HG03571 (cell line): ENCODE measurements around the gene HECW1.
"Not testable (repeated sequence)": the region's sequence is repeated elsewhere in the genome, so short reads cannot be mapped to it uniquely, and the experiment has no call there.

Experiments used
- ATAC-seq: cut with Tn5 transposase; IDR thresholded peaks from one replicate; pipeline ENCODE4 v1.9.1; 2021; ENCODE audit not compliant: unreplicated experiment

The HECW1 gene

DNA sequence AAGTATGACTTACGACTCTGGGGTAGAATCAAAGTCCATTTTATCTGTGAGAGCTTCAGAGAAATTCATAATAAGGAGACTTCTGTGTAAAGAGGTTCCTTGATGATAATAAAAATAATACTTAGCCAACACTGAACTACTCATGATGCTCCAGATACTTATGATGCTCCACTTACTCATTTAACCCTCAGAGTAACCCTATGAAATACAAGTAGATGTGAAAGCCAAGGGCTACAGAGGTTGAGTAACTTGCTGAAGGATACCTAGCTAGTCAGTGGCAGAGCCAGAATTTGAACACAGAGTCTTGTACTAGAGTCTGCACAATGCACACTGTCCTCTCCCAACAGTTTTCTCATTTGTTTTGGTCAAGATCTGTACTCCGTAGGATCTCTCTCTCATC lies 89.5 kb downstream of the HECW1 start:
- ATAC-seq = no peak

DNA sequence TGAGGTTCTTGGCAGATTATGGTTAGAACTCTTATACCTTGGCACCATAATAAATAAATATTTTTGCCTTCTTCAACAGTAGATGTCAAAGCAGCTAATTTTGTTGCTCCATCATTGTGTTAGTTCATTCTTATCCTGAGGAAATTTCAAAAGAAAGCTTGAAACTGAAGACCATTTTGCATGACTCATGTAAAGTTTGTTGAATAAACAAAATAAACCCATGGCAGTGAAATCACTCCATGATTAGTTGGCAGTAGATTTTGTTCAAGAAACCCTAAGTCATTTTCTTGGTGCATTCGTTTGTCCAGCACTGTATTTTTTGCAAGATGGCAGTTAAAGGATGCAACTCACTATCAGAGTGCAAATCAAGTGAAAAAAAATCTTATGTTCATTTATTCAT lies 91.6 kb downstream of the HECW1 start:
- ATAC-seq = no peak

DNA sequence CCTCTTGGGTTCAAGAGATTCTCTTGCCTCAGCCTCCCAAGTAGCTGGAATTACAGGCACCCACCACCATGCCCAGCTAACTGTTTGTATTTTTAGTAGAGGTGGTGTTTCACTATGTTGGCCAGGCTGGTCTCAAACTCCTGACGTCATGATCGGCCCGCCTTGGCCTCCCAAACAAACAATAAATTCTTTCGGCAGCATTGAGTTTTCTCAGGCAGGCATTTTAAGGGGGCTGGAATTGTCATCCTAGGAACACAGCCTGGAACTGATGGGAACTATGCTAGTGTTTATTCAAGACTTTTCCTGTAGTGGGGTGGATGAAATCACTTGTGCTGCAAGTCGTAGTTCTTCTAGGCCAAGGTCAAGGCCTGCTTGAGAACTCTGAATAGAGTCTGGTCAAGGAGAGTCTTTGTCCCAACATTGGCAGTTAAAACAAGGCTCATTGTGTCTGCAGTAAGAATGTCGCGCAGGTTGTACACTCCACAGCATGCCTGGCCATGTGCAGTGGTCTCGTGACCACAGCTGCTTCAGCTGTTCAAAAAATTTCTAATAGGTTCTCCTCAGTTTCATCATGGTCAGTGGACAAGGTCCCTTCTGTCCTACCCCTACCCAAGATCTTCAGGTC lies 92.8 kb downstream of the HECW1 start:
- no peak for ATAC-seq

DNA sequence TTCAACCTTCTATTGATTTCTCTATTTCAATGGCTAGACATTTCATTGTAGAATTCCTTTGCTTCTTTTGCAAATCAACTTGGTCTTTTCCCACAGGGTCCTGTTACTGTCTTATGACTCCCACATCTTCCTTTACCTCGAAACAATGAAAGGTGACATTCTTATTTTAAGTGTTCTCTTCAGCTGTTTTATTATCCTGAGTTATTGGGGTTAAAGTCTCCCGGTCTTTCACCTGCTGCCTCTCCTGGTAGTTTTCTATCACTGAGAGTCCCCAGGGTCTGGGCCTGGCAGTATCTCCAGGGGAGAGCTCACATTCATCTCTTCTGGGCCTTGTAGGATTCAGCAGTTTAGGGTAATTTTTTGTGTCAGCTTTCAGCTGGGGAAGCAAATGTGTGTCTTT lies 95.8 kb downstream of the HECW1 start:
- no peak for ATAC-seq

DNA sequence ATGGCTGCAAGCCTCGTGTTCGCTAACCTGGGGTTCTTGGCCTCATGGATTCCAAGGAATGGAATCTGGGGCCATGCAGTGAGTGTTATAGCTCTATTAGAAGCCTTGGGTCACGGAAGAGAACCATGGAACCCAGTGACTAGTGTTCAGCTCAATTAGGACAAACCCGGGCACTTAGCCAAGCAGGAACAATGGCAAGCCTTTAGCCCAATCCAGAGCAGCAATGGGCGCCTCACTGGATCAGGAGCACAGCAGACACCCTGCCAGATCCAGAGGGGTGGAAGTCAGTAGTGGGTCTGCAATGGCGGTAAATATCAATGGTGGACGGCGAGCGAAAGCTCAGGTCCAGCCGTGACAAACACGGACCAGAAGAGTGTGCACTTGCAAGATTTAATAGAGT lies 98.1 kb downstream of the HECW1 start:
- not testable (repeated sequence) for ATAC-seq

DNA sequence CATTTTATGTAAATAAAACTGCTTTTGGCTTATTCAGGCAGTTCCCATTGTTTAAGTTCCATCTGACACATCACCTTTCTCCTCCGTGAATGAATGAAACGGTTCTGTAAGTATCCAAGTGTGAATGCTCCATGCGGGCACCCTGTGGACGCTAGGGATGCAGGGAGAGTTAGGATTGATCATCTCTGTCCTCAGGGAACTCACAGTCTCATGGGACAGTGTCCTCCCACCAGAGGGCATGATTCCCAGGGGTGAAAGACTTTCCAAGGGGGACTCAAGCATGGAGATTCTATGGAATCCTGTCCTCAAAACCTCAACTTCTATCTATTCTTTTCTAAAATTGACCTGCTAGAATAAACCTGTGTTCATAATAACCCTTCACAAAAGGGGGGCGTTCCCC lies 98.8 kb downstream of the HECW1 start:
- ATAC-seq = no peak

DNA sequence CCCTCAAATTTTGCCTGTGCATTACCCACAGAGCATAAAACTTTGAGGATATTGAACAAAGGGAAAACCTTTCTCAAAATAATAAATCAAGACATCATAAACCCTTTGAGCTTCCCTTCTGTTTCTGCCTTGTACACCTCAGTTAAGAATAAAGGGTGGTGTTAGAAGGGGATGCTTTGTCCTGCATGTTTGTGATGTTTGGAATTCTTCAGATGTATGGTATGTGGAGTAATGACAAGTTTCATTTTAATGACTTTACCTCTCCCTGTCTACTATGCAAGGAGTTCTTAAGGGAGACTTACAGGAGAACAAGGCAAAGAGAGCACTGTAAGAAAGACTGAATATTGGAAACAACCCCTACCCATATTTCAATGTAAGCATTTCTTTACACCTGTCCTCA lies 99.2 kb downstream of the HECW1 start:
- no peak for ATAC-seq

DNA sequence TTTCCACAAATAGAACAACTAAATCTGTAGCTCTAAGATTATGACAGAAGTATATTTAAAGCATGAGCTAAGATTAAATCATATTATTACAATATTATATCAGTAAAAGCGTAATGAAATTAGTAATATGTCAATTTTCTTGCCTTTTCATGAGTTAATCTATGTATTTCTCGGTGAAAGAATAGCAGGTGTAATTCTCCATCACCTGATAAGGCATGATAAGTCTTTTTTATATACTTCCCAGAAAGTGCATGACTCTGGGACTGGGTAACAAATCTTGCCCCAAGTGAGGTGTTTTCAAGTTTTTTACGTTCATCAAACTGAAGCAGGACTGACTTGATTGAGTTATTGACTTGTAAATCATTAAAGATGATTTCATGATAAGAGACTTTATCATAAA lies 100.5 kb downstream of the HECW1 start:
- no peak for ATAC-seq

DNA sequence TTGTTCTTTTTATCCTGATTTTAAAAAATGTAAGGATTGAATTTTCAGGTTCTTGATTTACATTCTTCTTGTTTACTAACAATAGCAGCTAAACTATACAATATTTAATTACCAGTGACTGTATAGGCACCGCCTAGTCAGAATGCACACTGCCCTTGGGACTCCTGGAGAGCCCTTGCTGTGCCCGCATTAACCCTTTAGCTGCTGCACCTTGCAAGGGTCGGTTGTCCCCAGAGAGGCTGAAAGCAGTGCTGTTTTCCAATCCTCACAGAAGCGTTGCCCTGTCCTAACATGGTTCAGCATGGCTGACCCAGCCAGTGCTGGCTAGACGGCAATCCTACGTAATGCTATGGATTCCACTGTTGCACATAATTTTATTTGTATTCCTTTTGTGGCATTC lies 102.6 kb downstream of the HECW1 start:
- ATAC-seq = no peak

DNA sequence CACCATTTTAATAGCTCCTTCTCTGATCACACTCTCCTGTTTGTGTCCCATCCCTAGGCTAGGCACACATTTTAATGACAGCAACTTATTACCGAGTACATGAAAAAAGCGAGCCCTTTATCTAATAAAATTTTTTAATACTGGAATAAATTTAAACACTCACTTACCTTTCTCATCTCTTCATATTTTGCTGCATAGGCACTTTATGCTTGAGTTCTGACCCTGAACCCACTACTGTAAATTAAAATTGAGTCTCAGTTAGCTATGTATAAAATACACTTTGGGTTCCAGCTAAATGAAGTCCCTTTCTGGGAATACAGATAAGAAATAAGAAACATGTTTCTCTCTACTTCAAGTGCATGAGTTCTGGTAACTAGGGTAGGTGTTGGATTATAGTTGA lies 104.6 kb downstream of the HECW1 start:
- ATAC-seq = no peak

DNA sequence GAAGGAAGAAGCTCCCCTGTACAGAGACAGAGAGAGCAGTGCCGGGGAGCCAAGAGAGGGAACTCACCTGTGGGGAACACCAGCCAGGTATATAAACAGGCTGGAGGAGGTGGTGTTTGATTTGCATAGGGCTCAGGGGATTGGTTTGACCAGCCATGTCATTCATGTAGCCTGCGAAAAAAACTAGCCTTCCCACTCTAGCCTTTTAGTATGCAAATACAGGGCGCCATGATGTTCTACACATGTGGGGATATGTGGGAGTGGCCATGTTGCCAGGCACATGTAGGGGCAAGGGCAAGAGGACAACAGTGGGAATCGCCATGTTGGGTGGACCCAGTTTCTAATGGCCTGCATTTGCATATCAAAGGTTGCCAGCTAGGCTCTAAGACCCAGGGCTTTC lies 106.5 kb downstream of the HECW1 start:
- not testable (repeated sequence) for ATAC-seq

DNA sequence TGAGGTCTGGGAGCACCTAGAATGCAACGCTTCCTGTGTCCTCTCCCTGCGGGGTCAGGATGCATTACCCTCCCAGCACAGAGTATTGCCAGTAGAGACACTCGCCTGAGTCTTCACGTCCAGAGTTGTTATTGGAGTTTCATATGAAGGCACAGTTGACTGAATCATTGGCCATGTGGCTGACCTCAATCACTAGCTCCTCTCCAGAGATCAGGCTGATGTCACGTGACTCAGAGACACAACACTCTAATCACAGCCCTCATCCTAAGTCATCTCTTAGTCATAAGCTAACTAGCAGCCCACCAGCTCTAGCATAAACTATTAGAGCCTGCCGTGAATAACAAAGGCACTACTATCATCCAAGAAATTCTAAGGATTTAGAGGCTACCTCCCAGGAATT lies 107.8 kb downstream of the HECW1 start:
- no peak for ATAC-seq

DNA sequence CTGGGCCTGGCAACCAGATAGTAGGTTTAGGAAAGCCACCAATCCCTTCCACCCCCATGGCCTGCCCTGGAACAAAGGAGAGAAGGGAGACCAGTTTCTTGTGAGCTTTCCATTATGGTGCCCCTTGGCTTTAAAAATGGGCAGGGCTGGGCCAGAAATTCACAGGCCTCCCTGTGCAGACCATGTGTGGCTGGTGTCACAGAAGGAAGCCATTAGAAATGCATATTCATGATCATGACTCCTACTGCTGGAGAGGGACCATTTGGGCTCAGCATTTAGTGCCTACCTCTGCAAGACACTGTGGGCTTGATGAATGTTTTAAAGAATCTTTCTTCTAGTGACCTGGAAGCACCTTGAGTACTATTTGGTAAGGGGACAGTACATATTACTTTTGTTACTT lies 108.3 kb downstream of the HECW1 start:
- ATAC-seq = no peak

DNA sequence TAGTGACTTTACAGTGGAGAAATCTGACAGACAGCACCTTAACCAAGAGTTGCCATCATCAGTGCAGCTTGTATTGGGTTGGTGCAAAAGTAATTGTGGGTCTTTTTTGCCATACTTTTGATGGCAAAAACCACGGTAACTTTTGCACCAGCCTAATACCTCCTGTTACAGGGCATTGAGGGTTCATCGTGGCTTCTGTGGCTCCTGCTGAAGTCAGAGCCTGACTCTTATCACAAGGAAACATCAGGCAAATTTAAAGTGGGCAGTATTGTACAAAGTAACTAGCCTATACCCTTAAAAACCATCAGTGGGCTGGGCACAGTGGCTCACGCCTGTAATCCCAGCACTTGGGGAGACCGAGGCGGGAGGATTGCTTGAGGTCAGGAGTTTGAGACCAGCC lies 117.4 kb downstream of the HECW1 start:
- no peak for ATAC-seq

DNA sequence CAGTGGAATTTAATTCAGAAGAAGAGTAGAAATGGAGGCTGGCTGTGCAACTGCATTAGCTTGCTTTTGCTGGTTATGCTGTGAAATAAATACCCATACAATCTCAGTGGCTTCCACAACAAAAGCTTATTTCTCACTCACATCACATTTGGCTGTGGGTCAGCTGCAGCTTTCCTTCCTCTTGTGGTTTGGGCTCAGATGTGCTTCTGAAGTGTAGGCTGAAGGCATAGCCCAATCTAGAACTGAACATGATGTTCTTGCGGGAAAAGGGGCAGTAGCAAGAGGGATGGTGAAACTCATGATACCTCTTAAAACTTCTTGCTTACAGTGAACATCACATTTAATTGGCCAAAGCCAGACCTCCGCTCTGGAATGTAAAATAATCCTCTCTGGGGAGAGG lies 119.9 kb downstream of the HECW1 start:
- no peak for ATAC-seq

DNA sequence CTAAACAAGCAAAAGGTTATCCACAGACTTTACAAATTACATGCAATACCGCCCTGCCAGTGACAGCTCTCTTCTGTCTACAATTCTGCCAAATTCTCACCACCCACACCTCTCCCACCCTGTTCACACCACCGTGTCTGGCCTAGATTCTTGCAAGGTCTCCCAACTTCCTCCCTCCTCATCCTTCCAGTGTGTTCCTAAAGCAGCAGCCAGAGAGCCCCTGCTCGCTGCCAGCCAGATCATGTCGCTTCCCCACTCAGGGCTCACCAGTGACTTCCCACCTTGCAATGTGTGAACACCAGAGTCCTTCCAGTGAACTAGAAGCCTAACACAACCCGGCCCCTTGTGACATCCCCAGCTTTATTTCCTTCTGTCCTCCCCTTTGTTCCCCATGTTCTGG lies 121.6 kb downstream of the HECW1 start:
- no peak for ATAC-seq

DNA sequence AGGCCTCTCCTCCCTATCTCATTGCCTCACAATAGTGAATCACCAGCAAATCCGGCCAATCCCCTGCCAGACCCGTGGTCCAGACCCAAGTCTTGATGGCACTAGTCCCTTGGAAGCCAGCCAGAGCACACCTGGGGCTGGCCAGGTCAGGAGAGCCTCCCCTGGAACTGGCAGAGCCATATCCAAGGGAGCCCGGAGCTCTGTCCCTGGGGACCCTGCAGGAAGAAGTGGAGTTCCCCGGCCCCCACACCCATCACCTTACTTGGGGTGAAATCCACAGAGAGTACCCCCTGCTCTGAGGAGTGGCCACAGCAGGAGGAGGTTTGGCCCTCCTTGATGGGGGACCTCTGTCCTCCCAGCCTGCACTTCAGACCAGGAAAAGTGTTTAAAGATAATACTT lies 122.5 kb downstream of the HECW1 start:
- no peak for ATAC-seq

DNA sequence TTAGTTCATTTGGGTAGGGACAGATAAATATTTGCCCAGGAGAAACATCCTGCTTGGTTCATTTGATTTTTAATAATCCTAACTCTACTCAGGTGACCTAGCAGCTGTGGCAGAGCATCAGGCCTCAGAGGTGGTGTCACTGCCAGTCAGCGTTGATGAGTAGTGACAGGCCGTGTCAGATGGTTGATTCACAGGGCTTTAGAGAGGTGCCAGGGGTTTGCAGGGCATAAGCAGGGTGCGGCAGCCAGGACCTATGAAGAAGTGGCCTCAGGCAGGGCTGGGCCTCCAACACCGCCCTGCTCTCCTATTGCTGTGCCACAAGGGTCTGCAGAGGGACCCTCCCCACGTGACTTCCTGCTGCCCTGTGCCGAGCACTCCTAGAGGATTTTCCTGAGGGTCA lies 128.1 kb downstream of the HECW1 start:
- no peak for ATAC-seq

DNA sequence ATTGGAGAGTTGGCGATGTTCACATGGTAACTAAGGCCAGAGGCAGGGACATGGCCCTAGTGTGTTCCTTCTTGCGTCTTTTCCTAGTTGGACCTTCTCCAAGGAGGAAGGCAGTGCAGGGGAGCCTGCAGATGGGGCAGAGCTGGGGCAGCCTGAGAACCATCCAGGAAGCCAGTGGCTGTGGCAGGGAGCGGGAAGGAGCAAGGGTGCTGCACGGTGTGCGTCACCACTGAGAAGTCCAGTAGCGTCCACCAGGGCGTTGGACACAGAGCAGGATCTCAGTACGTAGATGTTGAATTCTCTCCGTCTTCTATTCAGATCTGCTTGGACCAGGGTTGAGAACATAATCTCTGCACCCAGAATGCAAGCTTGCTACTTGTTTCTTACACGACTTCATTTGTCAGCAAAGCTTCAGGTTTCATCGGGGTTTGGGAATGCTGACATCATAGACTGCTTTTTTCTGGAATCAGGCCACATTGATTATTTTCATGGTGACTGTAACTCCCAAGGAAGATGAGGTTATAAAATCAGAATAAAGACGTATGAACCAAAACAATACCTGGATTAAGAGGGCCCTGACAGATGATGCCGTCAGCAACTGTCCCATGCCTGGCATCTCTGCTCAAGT lies 130.3 kb downstream of the HECW1 start:
- no peak for ATAC-seq

DNA sequence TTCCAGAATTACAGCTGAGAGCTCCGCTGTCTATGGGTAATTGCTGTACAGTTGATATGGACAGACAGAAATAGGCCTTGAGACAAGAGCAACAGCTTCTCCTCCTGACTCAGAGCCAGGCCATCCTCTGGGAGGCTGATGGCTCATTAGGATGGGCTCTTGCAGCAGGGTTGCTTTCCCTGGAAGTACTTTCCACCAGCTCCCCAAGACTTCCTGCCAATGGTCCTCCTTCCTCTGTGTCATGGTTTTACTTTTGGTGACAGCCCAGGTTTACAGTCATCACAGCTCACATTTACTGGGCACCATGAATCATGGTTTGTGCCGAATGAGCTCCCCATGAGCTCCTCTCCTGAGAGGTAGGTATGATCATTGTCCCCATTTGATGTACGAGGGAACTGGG lies 131.8 kb downstream of the HECW1 start:
- ATAC-seq = no peak

DNA sequence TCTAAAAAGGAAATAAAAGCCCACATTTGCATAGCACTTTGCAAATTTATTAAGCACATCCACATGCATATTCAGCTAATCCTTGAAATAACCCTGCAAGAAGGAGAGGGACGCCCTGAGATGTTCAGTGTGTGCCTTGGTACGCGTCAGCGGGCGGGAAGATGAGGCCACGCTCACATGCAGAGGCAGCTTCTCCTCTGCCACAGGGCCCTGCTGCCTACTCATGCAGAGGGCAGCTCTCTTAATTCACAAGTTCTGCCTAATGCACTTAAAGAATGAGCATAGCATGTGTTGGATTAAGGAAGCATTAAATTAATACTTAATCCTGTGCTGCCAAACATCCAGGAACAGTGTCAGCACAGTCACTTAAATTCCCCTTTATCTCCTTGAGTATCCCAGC lies 132.3 kb downstream of the HECW1 start:
- ATAC-seq = no peak

DNA sequence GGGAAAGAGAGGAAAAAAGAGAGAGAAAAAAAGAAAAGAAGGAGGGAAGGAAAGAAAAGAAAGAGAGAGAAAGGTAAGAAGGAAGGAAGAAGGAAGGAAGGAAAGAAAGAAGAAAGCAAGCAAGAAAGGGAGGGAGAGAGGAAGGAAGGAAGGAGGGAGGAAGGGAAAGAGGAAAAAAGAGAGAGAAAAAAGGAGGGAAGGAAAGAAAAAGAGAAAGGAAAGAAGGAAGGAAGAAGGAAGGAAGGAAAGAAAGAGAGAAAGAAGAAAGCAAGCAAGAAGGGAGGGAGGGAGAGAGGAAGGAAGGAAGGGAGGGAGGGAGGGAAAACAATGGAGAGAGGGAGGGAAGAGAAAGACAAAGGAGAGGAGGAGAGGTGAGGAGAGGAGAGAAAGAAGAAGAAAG lies 135.3 kb downstream of the HECW1 start:
- no peak for ATAC-seq

DNA sequence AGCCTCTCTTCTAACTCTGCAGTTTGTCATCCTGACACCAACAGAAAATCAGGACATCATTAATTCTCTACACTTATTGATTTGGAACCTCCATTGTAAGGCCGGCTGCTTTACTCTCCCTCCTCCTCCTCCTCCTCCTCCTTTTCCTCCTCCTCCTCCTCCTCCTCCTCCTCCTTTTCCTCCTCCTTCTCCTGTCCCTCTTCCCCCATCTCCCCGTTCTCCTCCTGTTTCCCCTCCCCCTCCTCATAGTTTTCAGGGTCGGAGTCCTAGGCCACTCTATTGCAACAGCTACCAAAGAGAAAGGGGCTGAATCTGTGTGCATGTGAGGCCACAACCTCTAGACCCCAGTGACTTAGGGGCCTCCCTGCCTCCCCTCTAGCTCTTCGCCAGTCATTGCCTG lies 136.1 kb downstream of the HECW1 start:
- no peak for ATAC-seq
